ENCODE measurements around the gene ICE2. TPM values are rescaled to one million over a fixed set of nuclear protein-coding genes. Genes with fewer than 3 reads are reported as not detected.

ICE2 gene, protein sequence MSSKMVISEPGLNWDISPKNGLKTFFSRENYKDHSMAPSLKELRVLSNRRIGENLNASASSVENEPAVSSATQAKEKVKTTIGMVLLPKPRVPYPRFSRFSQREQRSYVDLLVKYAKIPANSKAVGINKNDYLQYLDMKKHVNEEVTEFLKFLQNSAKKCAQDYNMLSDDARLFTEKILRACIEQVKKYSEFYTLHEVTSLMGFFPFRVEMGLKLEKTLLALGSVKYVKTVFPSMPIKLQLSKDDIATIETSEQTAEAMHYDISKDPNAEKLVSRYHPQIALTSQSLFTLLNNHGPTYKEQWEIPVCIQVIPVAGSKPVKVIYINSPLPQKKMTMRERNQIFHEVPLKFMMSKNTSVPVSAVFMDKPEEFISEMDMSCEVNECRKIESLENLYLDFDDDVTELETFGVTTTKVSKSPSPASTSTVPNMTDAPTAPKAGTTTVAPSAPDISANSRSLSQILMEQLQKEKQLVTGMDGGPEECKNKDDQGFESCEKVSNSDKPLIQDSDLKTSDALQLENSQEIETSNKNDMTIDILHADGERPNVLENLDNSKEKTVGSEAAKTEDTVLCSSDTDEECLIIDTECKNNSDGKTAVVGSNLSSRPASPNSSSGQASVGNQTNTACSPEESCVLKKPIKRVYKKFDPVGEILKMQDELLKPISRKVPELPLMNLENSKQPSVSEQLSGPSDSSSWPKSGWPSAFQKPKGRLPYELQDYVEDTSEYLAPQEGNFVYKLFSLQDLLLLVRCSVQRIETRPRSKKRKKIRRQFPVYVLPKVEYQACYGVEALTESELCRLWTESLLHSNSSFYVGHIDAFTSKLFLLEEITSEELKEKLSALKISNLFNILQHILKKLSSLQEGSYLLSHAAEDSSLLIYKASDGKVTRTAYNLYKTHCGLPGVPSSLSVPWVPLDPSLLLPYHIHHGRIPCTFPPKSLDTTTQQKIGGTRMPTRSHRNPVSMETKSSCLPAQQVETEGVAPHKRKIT
- 10 to 100 TPM; 28.5 to 40.7 (median 36.1) TPM for total RNA-seq

GRCh38 chr15:60478566-60479360, at the start of gene ICE2:
TSS of gene ICE2 (minus strand) at chr15:60479142. CDS start at chr15:60477977, 1,165 bp downstream.
- intact Hi-C loops (cut with DNase I; ENCODE audit: low total_unique reads) = no loop called here
- peak; percentile 94 to 95 for DNase-seq (ENCODE audit: low spot score in 2 of 2)

GRCh38 chr15:60528530-60528929, 49.6 kb upstream of the ICE2 start:
- DNase-seq (ENCODE audit: low spot score in 2 of 2) = no peak
- no peaks in the 10 kb centered on the region for H3K36me3 ChIP-seq
- no peak overlapping the region for H3K27ac ChIP-seq
- intact Hi-C loops (cut with DNase I; ENCODE audit: low total_unique reads) = no loop called here
- no peak for TF ChIP-seq POLR2AphosphoS5 (IDR thresholded peaks at IDR 0.05)
- no peak for TF ChIP-seq POLR2A (IDR thresholded peaks at IDR 0.05)
- no peak for TF ChIP-seq CTCF (IDR thresholded peaks at IDR 0.05)
- no peak overlapping the region for H3K4me3 ChIP-seq
- no peaks in the 10 kb centered on the region for H3K27me3 ChIP-seq
- no peaks in the 10 kb centered on the region for H3K9me3 ChIP-seq
- H3K4me1 ChIP-seq = no peaks in the 10 kb centered on the region

More at GRCh38 chr15:60478566-60479360, at the start of gene ICE2:
- Histone ChIP-seq H3K27ac (peak within 1 kb of the TSS; percentile 96 to 97), H3K4me3 (peak within 1 kb of the TSS; percentile 66 to 90 (median 90)), H3K27me3 (no peaks in the 10 kb centered on the region), H3K4me1 (peaks cover 0 to 16% of the 10 kb centered on the region in 2 donors), H3K36me3 (no peaks in the 10 kb centered on the region), H3K9me3 (no peaks in the 10 kb centered on the region)
- TF ChIP-seq POLR2AphosphoS5 (IDR thresholded peaks at IDR 0.05) = peak; percentile 96 to 98 (median 96)
- TF ChIP-seq POLR2A (IDR thresholded peaks at IDR 0.05) = peak; percentile 80
- TF ChIP-seq CTCF (IDR thresholded peaks at IDR 0.05) = peak in 2 of 3 donors; percentile 21 to 27

- no peak for DNase-seq (ENCODE audit: low spot score in 2 of 2)
- Histone ChIP-seq H3K36me3 (no peaks in the 10 kb centered on the region), H3K4me3 (no peak overlapping the region), H3K27me3 (no peaks in the 10 kb centered on the region), H3K9me3 (no peaks in the 10 kb centered on the region), H3K27ac (no peak overlapping the region), H3K4me1 (no peaks in the 10 kb centered on the region)
- TF ChIP-seq POLR2AphosphoS5 (IDR thresholded peaks at IDR 0.05) = no peak
- intact Hi-C loops (cut with DNase I; ENCODE audit: low total_unique reads) = no loop called here
These were observed 48.5 kb upstream of the ICE2 start for GRCh38 chr15:60527456-60527855.

- Histone ChIP-seq H3K4me1 (no peaks in the 10 kb centered on the region), H3K36me3 (no peaks in the 10 kb centered on the region), H3K4me3 (no peak overlapping the region), H3K27ac (peak overlapping the region in 1 of 2 donors; percentile 3), H3K27me3 (no peaks in the 10 kb centered on the region), H3K9me3 (no peaks in the 10 kb centered on the region)
- TF ChIP-seq POLR2AphosphoS5 (IDR thresholded peaks at IDR 0.05) (no peak), CTCF (IDR thresholded peaks at IDR 0.05) (no peak), POLR2A (IDR thresholded peaks at IDR 0.05) (no peak)
- no peak for DNase-seq (ENCODE audit: low spot score in 2 of 2)
- intact Hi-C loops (cut with DNase I; ENCODE audit: low total_unique reads) = no loop called here
These were observed 47.2 kb upstream of the ICE2 start for GRCh38 chr15:60526127-60526616.

Measured in breast epithelium (tissue), 4 donors.